GM18520 (cell line): Measurements from ENCODE around the gene DGLUCY.
"Not testable (repeated sequence)": the region's sequence is repeated elsewhere in the genome, so short reads cannot be mapped to it uniquely, and the experiment has no call there.

Source experiments
- ATAC-seq: cut with Tn5 transposase; IDR thresholded peaks from one replicate; pipeline ENCODE4 v1.9.1; 2021; ENCODE audit not compliant: unreplicated experiment

The DGLUCY gene

DNA sequence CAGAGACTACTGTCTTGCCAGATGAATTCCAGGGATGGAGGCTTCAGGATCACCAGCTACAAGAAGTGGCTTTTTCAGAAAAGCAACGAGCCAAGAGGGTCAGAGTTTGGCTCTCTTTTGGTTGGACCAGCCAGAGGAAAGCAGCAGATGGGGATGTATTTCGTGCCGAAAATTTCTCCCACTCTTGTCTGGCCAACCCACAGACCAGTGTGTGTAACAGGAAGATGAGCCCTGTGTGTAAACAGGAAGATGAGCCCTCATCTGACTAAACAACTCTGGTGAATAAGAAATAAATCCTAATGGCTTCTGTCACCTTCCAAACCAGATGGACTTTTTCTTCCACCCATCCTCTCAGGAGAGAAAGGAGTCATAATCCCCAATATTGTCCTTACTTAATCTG lies 117.6 kb downstream of the DGLUCY start:
- no peak for ATAC-seq

DNA sequence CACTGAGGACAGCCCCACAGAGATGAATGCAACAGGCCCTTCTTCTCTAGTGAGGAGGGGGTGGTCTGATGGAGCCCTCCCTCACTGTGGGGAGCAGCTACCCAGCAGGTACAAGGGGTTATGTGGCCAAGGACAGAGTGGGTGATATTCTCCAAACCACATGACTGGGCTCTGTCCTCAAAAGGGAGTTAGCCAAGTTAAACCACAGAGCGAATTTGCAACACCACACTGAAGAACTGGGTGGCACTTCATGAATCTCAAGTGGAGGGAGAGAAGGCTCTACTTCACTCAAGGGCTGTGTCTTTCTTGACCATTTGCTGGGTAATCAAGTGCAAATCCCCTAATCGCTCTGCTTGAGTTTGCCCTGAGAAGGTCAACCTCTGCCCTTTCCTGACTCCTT lies 118.2 kb downstream of the DGLUCY start:
- ATAC-seq = no peak

DNA sequence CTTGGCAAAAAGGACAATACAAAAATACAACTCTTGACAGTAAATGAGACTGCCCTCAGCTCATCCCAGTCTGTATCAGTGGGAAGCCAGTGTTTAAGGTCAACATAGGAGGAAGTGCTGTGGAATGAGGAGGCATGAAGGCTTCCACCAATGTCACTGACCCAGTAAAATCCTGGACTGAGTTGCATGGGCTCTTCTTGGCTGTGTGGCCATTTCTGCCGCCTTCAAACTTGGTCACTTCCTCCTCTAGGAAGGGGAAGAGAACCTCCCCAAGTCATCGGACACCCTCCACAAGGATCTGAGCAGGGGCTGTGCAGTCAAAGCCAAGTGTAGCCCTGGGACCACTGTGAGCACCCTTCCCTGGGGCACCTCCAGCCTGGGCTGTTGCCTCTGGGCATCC lies 118.7 kb downstream of the DGLUCY start:
- ATAC-seq = no peak

DNA sequence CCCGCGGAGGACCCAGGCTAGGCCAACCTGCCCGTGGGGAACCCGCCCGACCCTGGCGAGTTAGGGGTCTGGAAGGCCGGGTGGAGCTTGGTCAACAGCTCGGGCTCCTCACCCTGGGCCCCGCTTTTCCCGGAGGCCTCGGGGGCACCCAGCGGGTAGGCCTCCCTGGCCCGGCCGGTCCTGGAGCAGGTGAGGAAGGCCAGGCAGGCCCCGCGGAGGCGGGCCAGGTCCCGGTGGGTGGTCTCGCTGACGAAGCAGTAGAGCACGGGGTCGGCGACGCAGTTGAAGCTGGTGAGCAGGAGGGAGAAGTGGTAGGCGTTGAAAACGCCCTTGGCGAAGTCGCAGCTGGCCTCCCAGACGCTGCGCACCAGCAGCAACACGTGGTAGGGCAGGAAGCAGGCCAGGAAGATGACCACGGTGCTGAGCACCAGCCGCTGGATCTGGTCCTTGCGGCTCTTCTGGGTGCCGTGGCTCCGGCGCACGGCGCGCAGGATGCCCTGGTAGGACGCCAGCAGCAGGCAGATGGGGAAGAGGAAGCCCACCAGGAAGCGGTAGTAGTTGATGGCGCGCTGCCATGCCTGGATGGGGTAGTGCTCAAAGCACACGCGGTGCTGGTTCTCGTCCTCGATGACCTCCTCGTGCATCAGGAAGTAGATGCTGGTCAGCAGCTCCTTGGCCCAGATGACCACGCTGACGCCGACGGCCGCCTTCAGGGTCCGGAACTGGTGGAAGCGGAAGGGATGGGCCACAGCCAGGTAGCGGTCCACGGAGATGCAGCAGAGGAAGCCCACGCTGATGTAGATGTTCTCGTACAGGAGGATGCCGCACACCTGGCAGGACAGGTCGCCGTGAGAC lies 120.3 kb downstream of the DGLUCY start:
- ATAC-seq = no peak

DNA sequence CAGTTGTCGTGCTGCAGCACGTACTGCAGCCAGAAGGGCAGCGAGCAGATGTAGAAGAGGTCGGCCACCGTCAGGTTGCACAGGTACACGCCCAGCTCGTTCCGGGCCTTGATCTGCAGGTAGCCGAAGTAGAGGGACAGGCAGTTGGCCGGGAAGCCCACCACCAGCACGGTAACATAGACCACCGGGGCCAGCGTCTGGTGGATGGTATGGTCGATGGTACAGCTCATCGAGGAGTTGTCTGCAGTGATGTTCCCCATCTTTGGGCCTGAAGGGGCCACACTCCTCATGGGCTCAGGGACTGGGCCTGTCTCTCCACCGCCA lies 120.9 kb downstream of the DGLUCY start:
- no peak for ATAC-seq

DNA sequence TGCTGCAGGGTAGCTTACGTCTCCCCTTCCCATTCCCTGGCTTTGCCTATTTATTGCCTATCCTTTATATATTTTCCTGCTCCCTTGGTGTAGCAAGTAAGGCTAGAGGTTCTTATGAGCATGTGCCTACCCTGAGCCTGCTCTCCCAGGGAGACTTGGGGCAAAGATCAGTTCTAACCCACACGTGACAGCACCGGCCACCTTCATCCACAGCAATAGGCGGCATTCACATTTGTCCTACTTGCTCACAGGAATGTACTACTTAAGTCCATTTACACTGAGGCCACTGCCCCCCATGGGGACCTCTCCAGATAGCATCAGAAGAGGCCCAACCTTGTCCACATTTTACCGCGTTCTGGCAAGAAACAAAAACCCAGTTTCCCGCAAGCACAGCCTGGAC lies 122.0 kb downstream of the DGLUCY start:
- ATAC-seq = no peak

DNA sequence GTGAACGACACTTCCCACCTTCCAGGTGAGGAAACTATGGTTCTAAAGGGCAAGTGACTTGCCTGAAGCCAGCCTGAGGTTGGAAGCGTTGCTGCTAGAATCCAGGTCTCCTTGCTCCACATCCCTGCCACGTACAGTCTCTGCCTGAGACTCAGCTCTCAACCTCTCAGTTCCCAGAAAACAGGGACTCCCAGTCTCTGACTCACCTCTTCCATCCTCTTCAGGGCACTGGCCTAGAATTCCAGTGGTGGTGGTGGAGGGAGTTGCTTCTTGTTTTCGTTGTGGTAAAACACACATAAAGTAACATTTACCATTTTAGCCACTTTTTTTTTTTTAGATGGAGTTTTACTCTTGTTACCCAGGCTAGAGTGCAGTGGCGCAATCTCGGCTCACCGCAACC lies 123.3 kb downstream of the DGLUCY start:
- no peak for ATAC-seq

DNA sequence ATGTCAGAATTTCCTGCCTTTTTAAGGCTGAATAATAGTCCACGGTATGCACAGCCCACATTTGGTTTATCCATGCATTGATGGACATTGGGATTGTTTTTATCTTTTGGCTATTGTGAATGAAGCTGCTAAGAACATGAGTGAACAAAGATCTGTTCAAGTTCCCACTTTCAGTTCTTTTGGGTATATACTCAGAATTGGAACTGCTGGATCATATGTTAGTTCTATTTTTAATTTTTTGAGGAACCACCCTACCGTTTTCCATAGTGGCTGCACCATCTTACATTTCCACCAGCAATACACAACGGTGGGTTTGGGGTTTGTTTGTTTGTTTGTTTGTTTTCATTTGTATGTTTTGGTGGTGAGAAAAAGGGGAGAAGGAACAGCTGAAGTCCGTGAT lies 124.2 kb downstream of the DGLUCY start:
- ATAC-seq = no peak

DNA sequence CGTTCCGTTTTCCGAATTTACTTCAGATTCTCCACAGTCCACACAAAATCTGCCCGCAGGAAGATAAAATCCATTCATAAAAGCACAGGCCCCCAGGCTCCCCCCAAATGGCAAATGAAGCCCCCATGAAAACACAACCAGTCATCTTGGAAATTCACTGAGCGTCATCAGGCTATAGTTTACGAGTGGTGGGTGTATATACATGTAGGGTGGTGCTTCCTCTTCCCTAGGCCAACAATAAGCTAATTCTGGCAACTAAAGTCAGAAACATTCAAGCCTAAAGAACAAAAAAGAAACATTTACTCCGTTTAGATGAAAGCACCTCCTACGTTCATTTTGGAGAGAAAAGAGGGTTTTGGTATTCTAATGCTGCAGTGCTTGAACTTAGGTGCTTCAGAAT lies 124.8 kb downstream of the DGLUCY start:
- no peak for ATAC-seq

DNA sequence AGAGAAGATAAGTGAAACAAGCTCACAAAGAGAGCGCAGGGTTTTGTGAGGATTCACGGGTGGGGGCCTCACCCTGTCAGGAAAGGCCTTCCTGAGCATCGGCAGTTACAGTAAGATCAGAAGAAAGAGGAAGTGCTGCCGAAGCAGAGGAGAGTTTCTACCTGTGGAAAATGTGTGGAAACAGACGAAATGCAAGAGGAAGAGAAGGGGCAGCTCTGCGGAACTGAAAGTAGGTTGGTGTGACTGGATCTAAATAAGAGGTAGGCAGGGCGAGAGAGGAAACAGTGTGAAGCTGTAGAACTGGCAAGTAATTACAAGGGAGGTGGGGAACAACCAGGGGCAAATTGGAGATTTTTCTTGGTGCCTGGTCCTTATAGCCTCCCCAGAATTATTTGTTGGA lies 128.0 kb downstream of the DGLUCY start:
- peak; percentile 61 for ATAC-seq

DNA sequence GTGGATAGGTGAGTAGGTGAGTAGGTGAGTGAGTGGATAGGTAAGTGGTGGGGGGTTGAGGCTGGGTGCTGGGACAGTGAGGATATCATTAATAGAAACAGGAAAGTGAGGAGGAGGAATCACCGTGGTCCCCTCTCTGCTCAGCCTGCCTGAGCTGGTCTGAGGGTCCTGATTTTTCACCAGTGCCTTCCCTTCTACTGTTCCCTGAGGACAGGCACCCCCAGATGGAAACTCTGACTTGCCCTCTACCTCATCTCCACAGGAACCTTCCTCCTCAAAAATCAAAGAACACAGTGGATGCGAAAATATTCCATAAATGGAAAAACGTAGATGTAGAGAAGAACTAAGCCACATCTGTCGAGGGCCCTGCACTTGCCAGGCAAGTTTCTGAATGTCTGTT lies 128.8 kb downstream of the DGLUCY start:
- no peak for ATAC-seq

DNA sequence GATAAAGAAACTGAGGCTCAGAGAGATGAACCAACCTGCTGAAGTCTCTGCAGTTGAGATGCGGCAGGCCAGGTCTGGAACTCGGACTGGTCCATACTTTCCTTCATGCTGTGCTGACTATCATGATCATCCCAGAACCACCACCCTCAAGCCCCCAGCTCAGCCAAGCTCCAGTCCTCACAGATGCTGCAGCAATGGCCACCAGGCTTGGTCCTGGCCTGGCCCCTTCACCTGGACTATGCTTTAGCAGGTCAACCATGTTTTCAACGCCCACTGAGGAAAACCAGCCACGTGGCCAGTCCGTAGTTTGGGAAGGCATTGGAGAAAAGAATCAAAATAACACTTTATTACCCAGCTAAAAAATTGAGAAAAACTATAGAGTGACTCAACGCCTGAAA lies 129.2 kb downstream of the DGLUCY start:
- ATAC-seq = no peak

DNA sequence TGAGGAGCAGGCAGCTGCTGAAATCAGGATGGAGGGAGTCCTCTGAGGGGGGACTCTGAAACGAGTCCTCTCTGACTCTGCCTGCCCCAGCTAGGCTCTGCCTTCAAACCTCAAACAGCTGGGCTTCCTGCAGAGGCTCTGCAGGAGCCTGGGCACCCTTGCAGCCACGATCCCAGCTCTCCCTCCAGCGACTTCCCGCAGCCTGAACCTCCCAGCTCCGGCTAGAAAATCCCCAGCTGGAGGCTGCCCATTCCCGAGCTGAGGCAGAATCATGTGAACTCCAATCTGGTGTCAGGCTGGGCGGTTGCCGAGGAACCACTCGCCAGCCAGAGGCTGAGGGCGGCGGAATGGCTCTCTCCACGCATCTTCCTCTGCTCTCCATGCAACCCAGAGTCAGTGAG lies 130.6 kb downstream of the DGLUCY start, which contains the start of gene GPR68:
TSS of gene GPR68 (minus strand) at position 204 of the 401 bp plus-strand sequence. CDS start 9,654 bp downstream, outside the sequence.
- ATAC-seq = no peak

DNA sequence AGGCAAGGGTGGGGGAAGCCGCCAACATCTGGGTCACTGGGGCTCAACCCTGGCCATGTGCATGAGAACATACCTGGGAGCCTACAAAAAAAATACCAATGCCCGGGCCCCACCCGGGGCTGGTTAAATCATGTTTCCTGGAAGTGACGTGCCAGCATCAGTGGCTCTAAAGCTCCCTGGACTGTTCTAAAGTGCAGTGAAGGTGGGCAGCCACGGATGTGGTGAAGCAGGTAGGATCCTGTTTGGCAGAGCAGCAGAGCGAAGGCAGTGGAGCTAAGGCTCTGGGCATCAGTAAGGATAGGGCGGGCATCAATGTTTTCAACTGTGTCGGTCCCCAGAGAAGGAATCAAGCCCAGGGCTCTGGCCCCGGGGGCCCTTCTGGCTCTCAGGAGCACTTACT lies 131.2 kb downstream of the DGLUCY start:
- ATAC-seq = no peak

DNA sequence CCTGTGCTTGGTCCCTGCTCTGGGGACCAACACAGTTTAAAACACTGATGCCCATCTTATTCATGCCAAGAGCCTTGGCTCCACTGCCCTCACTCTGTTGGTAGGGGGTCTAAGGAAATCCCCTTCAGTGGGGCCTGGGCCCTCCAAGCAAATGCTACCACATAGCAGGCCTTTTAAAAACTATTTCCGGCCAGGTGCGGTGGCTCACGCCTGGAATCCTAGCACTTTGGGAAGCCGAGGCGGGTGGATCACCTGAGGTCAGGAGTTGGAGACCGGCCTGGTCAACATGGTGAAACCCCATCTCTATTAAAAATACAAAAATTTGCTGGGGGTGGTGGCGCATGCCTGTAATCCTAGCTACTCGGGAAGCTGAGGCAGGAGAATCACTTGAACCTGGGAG lies 131.7 kb downstream of the DGLUCY start:
- ATAC-seq = not testable (repeated sequence)

DNA sequence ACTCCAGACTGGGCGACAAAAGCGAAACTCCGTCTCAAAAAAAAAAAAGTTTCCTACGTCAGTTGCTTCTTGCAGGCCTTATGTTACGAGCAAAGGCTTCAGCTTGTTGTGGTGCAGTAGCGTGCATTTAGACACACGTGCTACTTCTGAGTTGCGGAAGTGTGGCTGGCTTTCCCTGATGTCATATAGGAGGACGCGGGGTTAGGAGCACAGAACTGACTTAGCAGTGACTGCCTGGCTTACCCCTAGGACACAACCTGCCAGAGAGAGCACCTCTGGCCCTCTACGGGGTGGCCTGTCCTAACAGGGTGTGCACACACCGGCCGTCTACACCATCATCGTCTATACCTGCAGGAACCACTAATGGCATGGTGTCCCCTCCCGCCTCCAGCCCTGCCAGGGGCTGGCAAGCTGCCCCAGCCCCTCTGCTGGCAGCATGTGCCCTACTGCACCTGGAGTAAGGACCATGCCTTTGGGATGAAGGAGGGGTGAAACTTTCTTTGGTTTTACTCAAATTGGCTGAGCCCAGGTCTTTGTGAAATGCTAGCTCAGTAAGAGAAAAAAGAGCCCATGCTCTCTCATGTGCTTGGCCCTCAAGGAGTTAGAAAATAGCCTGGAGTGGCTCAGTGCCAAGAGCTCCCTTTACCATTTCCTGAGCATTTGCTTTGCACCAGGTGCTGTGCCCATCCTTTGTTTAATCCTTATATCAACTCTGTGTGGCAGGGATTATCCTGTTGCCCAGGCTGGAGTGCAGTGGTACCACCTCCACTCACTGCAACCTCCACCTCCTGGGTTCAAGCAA lies 132.4 kb downstream of the DGLUCY start:
- ATAC-seq = no peak

DNA sequence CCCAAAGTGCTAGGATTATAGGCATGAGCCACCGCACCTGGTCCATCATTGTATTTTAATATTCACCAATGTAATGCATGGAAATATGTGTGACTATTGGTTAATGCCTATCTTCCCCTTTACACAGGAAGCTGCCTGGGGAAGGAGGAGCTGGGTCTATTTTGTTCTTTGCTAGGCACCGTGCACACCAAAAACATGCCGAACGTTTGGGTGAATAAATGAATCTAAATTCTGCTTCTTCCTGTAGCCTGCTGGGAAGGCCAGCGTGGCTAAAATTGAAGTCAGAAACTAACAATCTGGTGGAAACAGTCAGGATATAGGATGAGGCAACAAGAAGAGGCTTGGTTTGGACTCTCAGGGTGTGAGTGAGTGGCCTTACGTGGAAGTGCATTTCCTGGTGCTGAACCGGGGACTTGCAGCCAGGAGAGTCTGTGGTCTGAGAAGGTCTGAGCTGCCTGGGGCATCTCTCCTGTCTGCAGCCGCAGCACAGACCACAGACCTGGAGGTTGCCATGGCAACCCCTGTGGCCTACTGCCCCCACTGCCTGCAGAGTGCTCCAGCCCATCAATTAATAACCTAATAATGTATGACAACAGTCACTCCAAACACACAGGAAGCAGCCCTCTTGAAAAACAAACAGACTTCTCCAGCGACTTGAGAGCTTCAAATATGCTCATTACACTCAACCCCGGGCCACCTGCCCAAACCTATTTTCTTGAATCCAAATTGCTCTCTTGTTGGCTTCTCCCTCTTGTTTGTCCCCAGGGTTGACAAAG lies 136.2 kb downstream of the DGLUCY start:
- peak; percentile 74 for ATAC-seq

DNA sequence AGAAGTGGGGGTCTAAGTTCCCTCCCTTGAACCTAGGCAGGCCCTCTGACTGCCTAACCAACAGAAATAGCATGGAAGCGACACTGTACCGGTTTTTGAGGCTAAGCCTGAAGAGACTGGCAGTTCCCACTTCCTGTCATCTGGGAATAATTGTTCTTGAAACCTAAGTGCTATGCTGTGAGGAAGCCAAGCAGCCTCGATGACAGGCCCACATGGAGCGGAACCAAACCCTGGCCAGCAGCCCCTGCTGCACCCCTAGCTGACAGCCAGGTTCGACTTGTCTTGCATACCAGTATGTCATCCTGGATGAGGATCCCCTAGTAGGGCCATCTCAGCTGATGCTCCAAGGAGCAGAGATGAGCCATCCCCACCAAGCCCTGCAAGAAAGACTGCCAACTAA lies 137.0 kb downstream of the DGLUCY start:
- no peak for ATAC-seq

DNA sequence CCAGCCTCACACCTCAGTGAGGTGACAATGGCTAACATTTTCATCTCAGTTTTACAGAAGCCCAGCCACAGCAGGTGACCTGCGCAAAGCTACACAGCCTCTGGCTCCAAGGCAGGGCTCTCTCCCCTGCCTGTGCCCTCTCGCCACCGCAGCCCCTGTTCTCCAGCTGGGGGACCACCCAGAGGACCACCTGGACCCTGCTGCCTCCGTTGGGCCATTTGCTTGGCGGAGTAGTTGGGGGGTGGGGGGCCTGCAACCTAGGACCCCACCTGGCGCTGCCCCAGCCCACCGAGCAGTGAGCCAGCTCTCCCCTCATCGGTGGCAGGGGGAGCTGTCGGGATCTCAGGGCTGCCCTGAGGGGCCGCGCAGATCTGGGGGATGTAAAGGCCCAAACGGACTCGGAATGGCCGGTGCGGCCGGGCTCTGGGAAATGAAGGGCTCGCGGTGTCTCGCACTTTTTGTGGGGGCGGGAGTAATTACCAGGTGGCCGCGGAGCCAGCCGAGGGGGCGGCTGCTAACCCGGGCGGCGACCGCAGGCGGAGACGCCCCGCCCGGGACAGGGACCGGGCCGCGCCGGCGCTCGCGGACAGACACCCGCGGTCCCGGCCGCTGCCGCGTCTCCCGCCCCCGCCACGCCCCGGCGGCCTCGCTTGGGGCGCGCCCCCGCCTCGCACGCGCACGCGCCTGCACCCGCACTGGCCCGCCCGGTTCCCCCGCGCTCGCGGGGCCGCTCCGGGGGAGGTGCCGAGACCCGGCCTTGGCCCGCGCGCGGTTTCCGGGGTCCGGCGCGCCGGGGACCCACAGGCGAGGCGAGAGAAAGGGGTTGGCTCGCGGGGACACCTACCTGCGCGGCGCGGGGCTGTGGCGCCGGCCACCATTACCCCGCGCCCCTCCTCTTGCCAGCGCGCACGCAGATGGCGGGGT lies 139.3 kb downstream of the DGLUCY start:
- ATAC-seq = no peak

DNA sequence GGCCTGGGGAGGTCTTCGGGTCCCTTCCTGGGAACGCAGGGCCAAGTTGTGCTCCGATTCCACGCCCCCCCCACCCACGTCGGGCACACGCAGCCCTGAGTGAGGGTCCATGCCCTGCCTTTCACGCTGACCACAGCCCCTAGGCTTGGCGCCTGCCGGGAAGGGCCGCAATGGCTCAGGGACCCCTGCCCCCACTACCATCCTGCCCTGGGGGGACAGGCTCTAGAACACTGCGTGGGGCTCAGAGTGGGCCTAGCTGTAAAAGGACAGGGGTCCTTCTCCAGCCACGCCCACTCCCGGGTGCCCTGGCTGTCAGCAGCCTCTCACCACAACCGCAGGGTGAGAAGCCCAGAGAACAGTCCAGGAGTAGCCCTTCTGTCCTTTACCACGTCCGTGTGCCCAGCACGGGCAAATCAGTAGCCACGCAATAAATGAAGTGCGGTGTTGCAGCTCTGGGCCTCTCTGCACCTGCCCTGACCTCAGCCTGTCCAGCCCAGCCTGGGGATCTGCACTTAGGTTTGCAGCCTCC lies 140.0 kb downstream of the DGLUCY start:
- no peak for ATAC-seq
